Liver (tissue), 9 donors: Measurements from ENCODE around the gene CD9. TPM values are rescaled to one million over a fixed set of nuclear protein-coding genes. Genes with fewer than 3 reads are reported as not detected.

Experiments used
- DNase-seq: peaks from one replicate; pipeline ENCODE4 v3.0.0-alpha.2; 2017; ENCODE audit warnings: low spot score
- H3K27ac ChIP-seq, 2 donors: one replicate each; pipeline ENCODE4 v1.7.0; 2013; ENCODE audit warnings: inconsistent platforms in 2 of 2, low read length in 2 of 2, control low read depth in 1 of 2, low read depth in 1 of 2, mild to moderate bottlenecking in 1 of 2
- H3K27me3 ChIP-seq, 4 donors: one replicate each; pipeline versions ENCODE4 v1.6.1 to v1.7.0; 2013; ENCODE audit warnings: low read length in 3 of 4, inconsistent platforms in 1 of 4, mild to moderate bottlenecking in 1 of 4, moderate library complexity in 1 of 4; ENCODE audit not compliant: control insufficient read depth in 4 of 4, insufficient read depth in 4 of 4
- H3K36me3 ChIP-seq, 4 donors: one replicate each; pipeline versions ENCODE4 v1.6.1 to v1.7.0; 2013; ENCODE audit warnings: low read length in 3 of 4, mild to moderate bottlenecking in 3 of 4, low read depth in 1 of 4, moderate library complexity in 1 of 4; ENCODE audit not compliant: control insufficient read depth in 4 of 4, insufficient read depth in 3 of 4
- H3K4me1 ChIP-seq, 4 donors: one replicate each; pipeline versions ENCODE4 v1.6.1 to v1.7.0; 2013; ENCODE audit warnings: low read length in 3 of 4, mild to moderate bottlenecking in 3 of 4, moderate library complexity in 1 of 4; ENCODE audit not compliant: control insufficient read depth in 4 of 4, insufficient read depth in 4 of 4
- H3K4me3 ChIP-seq, 3 donors: one replicate each; pipeline versions ENCODE4 v1.6.1 to v1.7.0; 2013; ENCODE audit warnings: low read length in 3 of 3, control low read depth in 1 of 3, low read depth in 1 of 3, mild to moderate bottlenecking in 1 of 3
- H3K9ac ChIP-seq, 2 donors: one replicate each; pipeline ENCODE4 v1.7.0; 2013; ENCODE audit warnings: low read length in 2 of 2, mild to moderate bottlenecking in 2 of 2, moderate library complexity in 2 of 2, control low read depth in 1 of 2, low read depth in 1 of 2
- H3K9me3 ChIP-seq, 4 donors: one replicate each; pipeline versions ENCODE4 v1.6.1 to v1.7.0; 2013; ENCODE audit warnings: low read length in 3 of 4; ENCODE audit not compliant: control insufficient read depth in 4 of 4
- ATF3 ChIP-seq: IDR thresholded peaks from 2 replicates; pipeline ENCODE4 v1.6.1; 2016; ENCODE audit warnings: antibody characterized with exemption
- CTCF ChIP-seq: fragments of 150-350 bp; IDR thresholded peaks from 2 replicates; pipeline ENCODE4 v1.5.1; 2017; ENCODE audit warnings: improper control_type of control experiment, low read depth, low read length; ENCODE audit not compliant: missing input control
- EGR1 ChIP-seq, 2 donors: IDR thresholded peaks; 2 replicates each; pipeline ENCODE4 v1.6.1; 2016 to 2018; ENCODE audit warnings: antibody characterized with exemption in 2 of 2, low read depth in 2 of 2
- FOXA1 ChIP-seq: IDR thresholded peaks from 2 replicates; pipeline ENCODE4 v1.6.1; 2016; ENCODE audit warnings: antibody characterized with exemption
- FOXA2 ChIP-seq: IDR thresholded peaks from 2 replicates; pipeline ENCODE4 v1.6.1; 2016; ENCODE audit warnings: antibody characterized with exemption
- GABPA ChIP-seq, 2 donors: IDR thresholded peaks in 1 of 2; conservative IDR thresholded peaks in 1 of 2; 2 replicates each; pipeline ENCODE4 v1.6.1; 2016; ENCODE audit warnings: antibody characterized with exemption in 2 of 2, mild to moderate bottlenecking in 1 of 2, moderate library complexity in 1 of 2
- HNF4A ChIP-seq, 2 donors: conservative IDR thresholded peaks; 2 replicates each; pipeline ENCODE4 v1.6.1; 2016; ENCODE audit warnings: antibody characterized with exemption in 2 of 2, mild to moderate bottlenecking in 2 of 2
- HNF4G ChIP-seq: IDR thresholded peaks from 2 replicates; pipeline ENCODE4 v1.6.1; 2016; ENCODE audit warnings: antibody characterized with exemption
- JUND ChIP-seq, 2 donors: IDR thresholded peaks; 2 replicates each; pipeline ENCODE4 v1.6.1; 2016; ENCODE audit warnings: antibody characterized with exemption in 2 of 2
- MAX ChIP-seq: IDR thresholded peaks from 2 replicates; pipeline ENCODE4 v1.6.1; 2016; ENCODE audit warnings: antibody characterized with exemption
- NR2F2 ChIP-seq: IDR thresholded peaks from 2 replicates; pipeline ENCODE4 v1.6.1; 2016; ENCODE audit warnings: antibody characterized with exemption
- RAD21 ChIP-seq, 2 donors: IDR thresholded peaks; 2 replicates each; pipeline ENCODE4 v1.6.1; 2016; ENCODE audit warnings: antibody characterized with exemption in 2 of 2, mild to moderate bottlenecking in 2 of 2
- RXRA ChIP-seq, 2 donors: IDR thresholded peaks; 2 replicates each; pipeline ENCODE4 v1.6.1; 2017 to 2018; ENCODE audit warnings: antibody characterized with exemption in 2 of 2, mild to moderate bottlenecking in 1 of 2
- SP1 ChIP-seq: IDR thresholded peaks from 2 replicates; pipeline ENCODE4 v1.6.1; 2018; ENCODE audit warnings: antibody characterized with exemption, mild to moderate bottlenecking
- YY1 ChIP-seq: IDR thresholded peaks from 2 replicates; pipeline ENCODE4 v1.6.1; 2016; ENCODE audit warnings: antibody characterized with exemption, mild to moderate bottlenecking
- WGBS: extraction: QIAGEN DNeasy Blood & Tissue Kit; methylation state at CpG from one replicate; pipeline ENCODE4 v1.1.7; 2013; 5-methylcytosine and 5-hydroxymethylcytosine counted together
- polyA plus RNA-seq, 2 donors: library from polyadenylated mRNA; stranded (reverse) in 1 of 2; unstranded in 1 of 2; fragments of 200-250 nt in 1 of 2; fragments of >200 nt in 1 of 2; fragmentation: Nextera tagmentation in 1 of 2; extraction: Ambion mirVana in 1 of 2; gene quantifications; one replicate each; pipeline versions ENCODE4 v1.2.1 to v1.2.3, GENCODE V29; 2013 to 2015
- total RNA-seq, 2 donors: library from RNA; depleted of rRNA; stranded (reverse); fragments of >200 nt; gene quantifications; one replicate each; pipeline ENCODE4 v1.2.3, GENCODE V29; 2014
- TF ChIP-seq, protein P1 (sequence below): IDR thresholded peaks from 2 replicates; pipeline ENCODE4 v1.6.1; 2016; ENCODE audit warnings: antibody characterized with exemption
- TF ChIP-seq, protein P2 (sequence below): IDR thresholded peaks from 2 replicates; pipeline ENCODE4 v1.6.1; 2016; ENCODE audit warnings: antibody characterized with exemption, mild to moderate bottlenecking
- donor health status: healthy.
- donor health status: healthy.
- donor health status: healthy.
- donor health status: healthy.
- donor health status: healthy.

Gene CD9
- total and polyA plus RNA-seq, 4 donors = 18.7 to 65.2 (median 32.4) TPM

- WGBS = 90% methylated on average over 14 of the region's 14 CpGs
- no peak overlapping the region for H3K9ac ChIP-seq
- no peaks in the 10 kb centered on the region for H3K27me3 ChIP-seq
- no peaks in the 10 kb centered on the region for H3K36me3 ChIP-seq
- TF ChIP-seq NR2F2 (no peak), CTCF (no peak)
- H3K9me3 ChIP-seq = no peaks in the 10 kb centered on the region
- no peak overlapping the region for H3K27ac ChIP-seq
- no peaks in the 10 kb centered on the region for H3K4me1 ChIP-seq
- DNase-seq = no peak
- no peak overlapping the region for H3K4me3 ChIP-seq
Measured at GRCh38 chr12:6211421-6211869, 11.2 kb downstream of the CD9 start.

DNA sequence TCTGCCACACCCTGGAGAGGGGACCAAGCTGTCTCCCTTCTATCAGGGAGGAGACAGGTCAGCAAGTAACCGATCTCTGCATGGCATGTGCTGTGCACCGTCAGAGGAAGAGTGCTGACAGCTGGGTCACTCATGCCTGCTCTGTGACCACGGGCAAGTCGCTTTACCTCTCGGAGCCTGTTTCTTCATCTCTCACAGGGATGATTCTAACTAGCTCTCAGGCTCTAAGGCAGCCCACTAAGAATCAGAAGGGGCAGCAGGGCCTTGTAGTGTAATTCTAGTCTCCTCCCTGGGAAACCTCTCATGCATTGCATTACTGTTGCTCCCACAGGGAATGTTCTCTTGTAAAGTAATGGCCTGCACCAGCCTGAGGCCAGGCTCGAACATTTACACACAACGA, 11.9 kb downstream of the CD9 start:
- Histone ChIP-seq H3K27ac (no peak overlapping the region), H3K4me3 (no peak overlapping the region), H3K4me1 (no peaks in the 10 kb centered on the region), H3K9me3 (no peaks in the 10 kb centered on the region), H3K36me3 (no peaks in the 10 kb centered on the region), H3K27me3 (no peaks in the 10 kb centered on the region), H3K9ac (no peak overlapping the region)
- WGBS = 87% methylated on average over 7 of the region's 7 CpGs
- DNase-seq = no peak
- TF ChIP-seq RAD21 (IDR thresholded peaks at IDR 0.05) = no peak
- no peak for TF ChIP-seq GABPA (IDR thresholded peaks at IDR 0.05 in 1 of 2, conservative IDR thresholded peaks at IDR 0.05 in 1 of 2)
- no peak for TF ChIP-seq FOXA2
- TF ChIP-seq, protein P1, sequence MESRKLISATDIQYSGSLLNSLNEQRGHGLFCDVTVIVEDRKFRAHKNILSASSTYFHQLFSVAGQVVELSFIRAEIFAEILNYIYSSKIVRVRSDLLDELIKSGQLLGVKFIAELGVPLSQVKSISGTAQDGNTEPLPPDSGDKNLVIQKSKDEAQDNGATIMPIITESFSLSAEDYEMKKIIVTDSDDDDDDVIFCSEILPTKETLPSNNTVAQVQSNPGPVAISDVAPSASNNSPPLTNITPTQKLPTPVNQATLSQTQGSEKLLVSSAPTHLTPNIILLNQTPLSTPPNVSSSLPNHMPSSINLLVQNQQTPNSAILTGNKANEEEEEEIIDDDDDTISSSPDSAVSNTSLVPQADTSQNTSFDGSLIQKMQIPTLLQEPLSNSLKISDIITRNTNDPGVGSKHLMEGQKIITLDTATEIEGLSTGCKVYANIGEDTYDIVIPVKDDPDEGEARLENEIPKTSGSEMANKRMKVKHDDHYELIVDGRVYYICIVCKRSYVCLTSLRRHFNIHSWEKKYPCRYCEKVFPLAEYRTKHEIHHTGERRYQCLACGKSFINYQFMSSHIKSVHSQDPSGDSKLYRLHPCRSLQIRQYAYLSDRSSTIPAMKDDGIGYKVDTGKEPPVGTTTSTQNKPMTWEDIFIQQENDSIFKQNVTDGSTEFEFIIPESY = no peak

- no peak overlapping the region for H3K9ac ChIP-seq
- no peaks in the 10 kb centered on the region for H3K9me3 ChIP-seq
- no peak for DNase-seq
- no peaks in the 10 kb centered on the region for H3K4me1 ChIP-seq
- H3K4me3 ChIP-seq = no peak overlapping the region
- no peaks in the 10 kb centered on the region for H3K36me3 ChIP-seq
- H3K27me3 ChIP-seq = no peaks in the 10 kb centered on the region
- WGBS = 93% methylated on average over 6 of the region's 6 CpGs
- H3K27ac ChIP-seq = no peak overlapping the region
- TF ChIP-seq, protein P2, sequence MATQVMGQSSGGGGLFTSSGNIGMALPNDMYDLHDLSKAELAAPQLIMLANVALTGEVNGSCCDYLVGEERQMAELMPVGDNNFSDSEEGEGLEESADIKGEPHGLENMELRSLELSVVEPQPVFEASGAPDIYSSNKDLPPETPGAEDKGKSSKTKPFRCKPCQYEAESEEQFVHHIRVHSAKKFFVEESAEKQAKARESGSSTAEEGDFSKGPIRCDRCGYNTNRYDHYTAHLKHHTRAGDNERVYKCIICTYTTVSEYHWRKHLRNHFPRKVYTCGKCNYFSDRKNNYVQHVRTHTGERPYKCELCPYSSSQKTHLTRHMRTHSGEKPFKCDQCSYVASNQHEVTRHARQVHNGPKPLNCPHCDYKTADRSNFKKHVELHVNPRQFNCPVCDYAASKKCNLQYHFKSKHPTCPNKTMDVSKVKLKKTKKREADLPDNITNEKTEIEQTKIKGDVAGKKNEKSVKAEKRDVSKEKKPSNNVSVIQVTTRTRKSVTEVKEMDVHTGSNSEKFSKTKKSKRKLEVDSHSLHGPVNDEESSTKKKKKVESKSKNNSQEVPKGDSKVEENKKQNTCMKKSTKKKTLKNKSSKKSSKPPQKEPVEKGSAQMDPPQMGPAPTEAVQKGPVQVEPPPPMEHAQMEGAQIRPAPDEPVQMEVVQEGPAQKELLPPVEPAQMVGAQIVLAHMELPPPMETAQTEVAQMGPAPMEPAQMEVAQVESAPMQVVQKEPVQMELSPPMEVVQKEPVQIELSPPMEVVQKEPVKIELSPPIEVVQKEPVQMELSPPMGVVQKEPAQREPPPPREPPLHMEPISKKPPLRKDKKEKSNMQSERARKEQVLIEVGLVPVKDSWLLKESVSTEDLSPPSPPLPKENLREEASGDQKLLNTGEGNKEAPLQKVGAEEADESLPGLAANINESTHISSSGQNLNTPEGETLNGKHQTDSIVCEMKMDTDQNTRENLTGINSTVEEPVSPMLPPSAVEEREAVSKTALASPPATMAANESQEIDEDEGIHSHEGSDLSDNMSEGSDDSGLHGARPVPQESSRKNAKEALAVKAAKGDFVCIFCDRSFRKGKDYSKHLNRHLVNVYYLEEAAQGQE = no peak
- TF ChIP-seq EGR1 (IDR thresholded peaks at IDR 0.05; ENCODE audit: low read depth in 2 of 2) (no peak), HNF4G (no peak), SP1 (no peak), NR2F2 (no peak), JUND (IDR thresholded peaks at IDR 0.05) (no peak), RAD21 (IDR thresholded peaks at IDR 0.05) (no peak), FOXA1 (no peak), HNF4A (conservative IDR thresholded peaks at IDR 0.05) (no peak), YY1 (no peak), ATF3 (no peak), RXRA (IDR thresholded peaks at IDR 0.05) (no peak), GABPA (IDR thresholded peaks at IDR 0.05 in 1 of 2, conservative IDR thresholded peaks at IDR 0.05 in 1 of 2) (no peak), MAX (no peak)
- TF ChIP-seq, protein P1 = no peak
Measured at GRCh38 chr12:6213969-6214368, 13.8 kb downstream of the CD9 start.
